ENCODE data around the gene RIMS3.

Gene RIMS3

GRCh38 chr1:40648928-40649591 is 16.4 kb downstream of the RIMS3 start:
- no peak for TF ChIP-seq CTCF (conservative IDR thresholded peaks at IDR 0.05; ENCODE audit: low read depth, low read length)

GRCh38 chr1:40648200-40648599 is 17.3 kb downstream of the RIMS3 start:
- DNase-seq (ENCODE audit: low read depth), result no peak
- no peak overlapping the region for H3K4me3 ChIP-seq (ENCODE audit: low read length)
- TF ChIP-seq CTCF (conservative IDR thresholded peaks at IDR 0.05; ENCODE audit: low read depth, low read length), result no peak

More at GRCh38 chr1:40648928-40649591, 16.4 kb downstream of the RIMS3 start:
- H3K4me3 ChIP-seq (ENCODE audit: low read length), result no peak overlapping the region
- no peak for DNase-seq (ENCODE audit: low read depth)

- TF ChIP-seq CTCF (conservative IDR thresholded peaks at IDR 0.05; ENCODE audit: low read depth, low read length), result no peak
- DNase-seq (ENCODE audit: low read depth), result no peak
Measured at GRCh38 chr1:40646315-40646714, 19.2 kb downstream of the RIMS3 start.

GRCh38 chr1:40645118-40645680 is 20.3 kb downstream of the RIMS3 start:
- no peak for DNase-seq (ENCODE audit: low read depth)
- H3K4me3 ChIP-seq (ENCODE audit: low read length), result no peak overlapping the region
- no peak for TF ChIP-seq CTCF (conservative IDR thresholded peaks at IDR 0.05; ENCODE audit: low read depth, low read length)

More at GRCh38 chr1:40646315-40646714, 19.2 kb downstream of the RIMS3 start:
- H3K4me3 ChIP-seq (ENCODE audit: low read length), result no peak overlapping the region

- no peak for DNase-seq (ENCODE audit: low read depth)
- H3K4me3 ChIP-seq (ENCODE audit: low read length), result no peak overlapping the region
- TF ChIP-seq CTCF (conservative IDR thresholded peaks at IDR 0.05; ENCODE audit: low read depth, low read length), result no peak
Measured at GRCh38 chr1:40641601-40642242, 23.8 kb downstream of the RIMS3 start.

GRCh38 chr1:40640314-40641076 is 25.0 kb downstream of the RIMS3 start:
- no peak for DNase-seq (ENCODE audit: low read depth)
- no peak overlapping the region for H3K4me3 ChIP-seq (ENCODE audit: low read length)
- TF ChIP-seq CTCF (conservative IDR thresholded peaks at IDR 0.05; ENCODE audit: low read depth, low read length), result no peak
